ENCODE data around the gene TBCE.
"Not testable (repeated sequence)": the region's sequence is repeated elsewhere in the genome, so short reads cannot be mapped to it uniquely, and the experiment has no call there.

Gene TBCE

DNA sequence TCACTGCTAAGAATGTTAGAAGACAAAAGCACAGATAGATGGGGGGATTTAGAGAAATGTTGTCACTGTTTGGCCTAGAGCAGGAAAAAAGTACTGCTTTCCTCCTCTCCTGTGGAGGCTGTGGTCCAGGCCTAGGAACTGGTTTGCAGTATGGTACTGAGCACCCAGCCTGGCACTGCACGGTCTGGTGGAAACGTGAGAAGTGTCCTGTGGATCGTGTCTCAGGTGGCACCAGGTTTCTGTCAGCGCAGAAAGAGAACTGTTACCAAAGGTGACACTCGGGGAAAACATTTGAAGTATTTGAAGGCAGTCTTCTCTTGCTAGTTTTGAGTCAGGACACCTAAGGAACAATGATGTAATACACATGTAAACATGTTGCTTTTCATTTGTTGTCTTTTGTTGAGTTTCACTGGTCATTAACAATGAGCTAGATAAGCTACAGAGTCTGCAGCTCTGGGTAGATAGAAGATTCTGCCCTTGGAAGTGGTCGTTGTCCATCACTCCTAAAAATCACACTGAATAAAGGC, 74.0 kb downstream of the TBCE start:
- peaks cover 17% of the 10 kb centered on the region for H3K36me3 Mint-ChIP-seq (ENCODE audit: low read depth)
- H3K4me3 Mint-ChIP-seq: no peak overlapping the region
- H3K27me3 Mint-ChIP-seq (ENCODE audit: low read depth): no peaks in the 10 kb centered on the region
- H3K9me3 Mint-ChIP-seq: no peaks in the 10 kb centered on the region
- H3K27ac Mint-ChIP-seq: no peak overlapping the region
- no peaks in the 10 kb centered on the region for H3K4me1 Mint-ChIP-seq (ENCODE audit: low read depth)

DNA sequence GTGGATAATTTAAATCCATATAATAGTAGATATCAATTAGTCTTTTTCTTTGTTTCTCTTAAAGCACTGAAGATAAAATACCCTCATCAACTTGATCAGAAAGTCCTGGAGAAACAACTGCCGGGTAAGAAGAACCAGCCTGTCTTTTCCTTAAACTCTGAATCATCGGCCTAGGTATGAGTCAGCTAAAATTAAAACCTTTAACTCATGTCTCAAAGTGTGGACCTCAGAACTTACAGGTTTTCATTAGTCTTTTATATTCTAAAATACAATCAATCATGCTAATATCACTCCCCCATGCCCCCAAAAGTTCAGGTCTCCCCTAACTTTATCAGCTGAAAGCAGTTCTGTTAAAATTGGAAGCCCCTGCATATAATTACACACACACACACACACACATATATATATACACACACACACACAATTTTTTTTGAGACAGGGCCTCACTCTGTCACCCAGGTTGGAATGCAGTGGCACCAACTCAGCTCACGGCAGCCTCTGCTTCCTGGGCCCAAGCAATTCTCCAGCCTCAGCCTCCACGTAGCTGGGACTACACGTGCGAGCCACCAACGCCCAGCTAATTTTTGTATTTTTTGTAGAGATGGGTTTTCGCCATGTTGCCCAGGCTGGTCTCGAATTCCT, 75.7 kb downstream of the TBCE start:
- Mint-ChIP-seq H3K4me3 (no peak overlapping the region), H3K36me3 (ENCODE audit: low read depth) (peaks cover 17% of the 10 kb centered on the region), H3K9me3 (no peaks in the 10 kb centered on the region), H3K4me1 (ENCODE audit: low read depth) (no peaks in the 10 kb centered on the region), H3K27ac (no peak overlapping the region), H3K27me3 (ENCODE audit: low read depth) (no peaks in the 10 kb centered on the region)

DNA sequence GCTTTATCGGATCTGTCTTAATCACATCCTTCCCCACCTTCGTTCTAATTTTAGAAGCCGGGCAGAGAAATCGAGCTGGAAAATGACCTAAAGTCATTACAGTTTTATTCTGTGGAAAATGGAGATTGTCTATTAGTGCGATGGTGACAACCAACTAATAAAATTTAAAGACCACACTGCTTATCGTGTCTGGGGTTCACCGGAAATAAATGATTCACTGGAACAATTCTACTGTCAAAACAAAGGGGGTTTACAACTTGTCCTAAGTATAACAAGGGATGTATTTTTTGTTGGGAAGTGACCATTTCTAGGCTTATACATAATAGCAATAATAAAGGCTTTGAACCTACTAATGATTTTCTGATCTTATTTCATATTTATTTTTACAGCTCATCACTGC, 81.4 kb downstream of the TBCE start:
- Mint-ChIP-seq H3K4me3 (no peak overlapping the region), H3K4me1 (ENCODE audit: low read depth) (no peaks in the 10 kb centered on the region), H3K9me3 (no peaks in the 10 kb centered on the region), H3K27ac (no peak overlapping the region), H3K27me3 (ENCODE audit: low read depth) (no peaks in the 10 kb centered on the region), H3K36me3 (ENCODE audit: low read depth) (peaks cover 12% of the 10 kb centered on the region)

DNA sequence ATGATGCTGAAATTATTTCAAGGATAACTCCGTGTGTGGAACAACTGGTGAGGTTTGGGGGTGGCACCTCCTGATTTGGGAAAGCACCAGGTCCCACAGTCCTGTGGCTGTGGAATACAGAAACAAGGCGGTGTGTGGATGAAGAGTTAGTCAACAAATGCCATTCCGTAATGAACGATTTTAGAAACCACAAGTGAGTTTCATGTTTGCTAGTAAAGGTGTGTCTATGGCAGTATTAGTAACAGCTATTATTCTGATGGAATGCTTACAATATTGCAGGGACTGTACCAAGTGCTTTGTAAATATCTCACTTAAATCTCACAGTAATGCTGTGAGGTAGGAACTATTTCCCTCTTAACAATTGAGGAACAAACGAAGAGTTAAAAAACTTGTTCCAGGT, 83.2 kb downstream of the TBCE start:
- no peaks in the 10 kb centered on the region for H3K4me1 Mint-ChIP-seq (ENCODE audit: low read depth)
- H3K4me3 Mint-ChIP-seq: no peak overlapping the region
- H3K27me3 Mint-ChIP-seq (ENCODE audit: low read depth): no peaks in the 10 kb centered on the region
- no peaks in the 10 kb centered on the region for H3K9me3 Mint-ChIP-seq
- no peak overlapping the region for H3K27ac Mint-ChIP-seq
- peaks cover 12% of the 10 kb centered on the region for H3K36me3 Mint-ChIP-seq (ENCODE audit: low read depth)

DNA sequence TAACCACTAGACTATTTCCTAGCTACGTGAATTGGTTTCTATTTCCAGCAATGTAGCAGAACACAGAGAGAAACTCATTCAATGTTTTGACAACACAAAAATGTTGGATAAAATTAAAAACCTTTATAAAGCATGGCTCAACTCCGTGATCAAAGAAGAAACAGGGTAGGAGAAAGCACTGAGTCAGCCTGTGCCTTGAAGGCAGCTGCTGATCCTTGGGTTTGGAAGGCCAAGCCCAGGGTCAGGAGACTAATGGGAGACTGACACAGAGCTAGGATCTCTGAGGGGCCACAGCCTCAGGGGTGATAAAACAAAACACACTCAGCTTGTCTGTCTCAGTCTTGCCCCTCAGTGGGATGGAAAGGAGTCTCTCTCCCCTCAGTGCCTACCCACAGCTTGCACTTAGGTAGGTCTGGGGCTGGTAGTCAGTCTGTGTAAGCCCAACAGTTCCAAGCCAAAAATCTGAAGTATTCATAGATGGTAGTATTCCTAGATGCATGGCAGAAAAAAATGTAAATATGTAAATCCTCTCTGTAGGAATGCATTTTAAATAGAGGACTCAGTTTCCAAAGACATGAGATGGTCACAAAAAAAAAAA, 83.8 kb downstream of the TBCE start:
- H3K9me3 Mint-ChIP-seq: no peaks in the 10 kb centered on the region
- no peak overlapping the region for H3K4me3 Mint-ChIP-seq

DNA sequence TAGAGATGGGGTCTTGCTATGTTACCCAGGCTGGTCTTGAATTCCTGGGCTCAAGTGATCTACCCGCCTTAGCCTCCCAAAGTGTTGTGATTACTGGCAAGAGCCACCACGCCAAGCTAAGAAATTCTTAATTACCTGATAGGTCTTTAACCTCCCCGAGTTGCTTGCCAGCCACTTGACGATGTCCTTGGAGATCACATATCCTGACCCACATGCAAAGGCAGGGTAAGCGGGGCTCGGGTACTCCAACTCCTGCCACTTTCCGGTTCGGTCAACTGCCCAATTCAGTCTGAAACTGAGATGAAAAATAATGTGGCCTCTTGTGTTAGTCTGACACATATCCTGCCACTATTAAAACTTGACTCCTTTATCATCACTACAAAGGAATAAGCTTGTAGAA, 86.8 kb downstream of the TBCE start:
- H3K27ac Mint-ChIP-seq: no peak overlapping the region
- H3K27me3 Mint-ChIP-seq (ENCODE audit: low read depth): no peaks in the 10 kb centered on the region
- H3K4me1 Mint-ChIP-seq (ENCODE audit: low read depth): no peaks in the 10 kb centered on the region
- no peak overlapping the region for H3K4me3 Mint-ChIP-seq
- peaks cover 8% of the 10 kb centered on the region for H3K36me3 Mint-ChIP-seq (ENCODE audit: low read depth)
- H3K9me3 Mint-ChIP-seq: no peaks in the 10 kb centered on the region

More for the DNA sequence above, 83.8 kb downstream of the TBCE start:
- Mint-ChIP-seq H3K27ac (no peak overlapping the region), H3K27me3 (ENCODE audit: low read depth) (no peaks in the 10 kb centered on the region), H3K4me1 (ENCODE audit: low read depth) (no peaks in the 10 kb centered on the region), H3K36me3 (ENCODE audit: low read depth) (peaks cover 12% of the 10 kb centered on the region)

DNA sequence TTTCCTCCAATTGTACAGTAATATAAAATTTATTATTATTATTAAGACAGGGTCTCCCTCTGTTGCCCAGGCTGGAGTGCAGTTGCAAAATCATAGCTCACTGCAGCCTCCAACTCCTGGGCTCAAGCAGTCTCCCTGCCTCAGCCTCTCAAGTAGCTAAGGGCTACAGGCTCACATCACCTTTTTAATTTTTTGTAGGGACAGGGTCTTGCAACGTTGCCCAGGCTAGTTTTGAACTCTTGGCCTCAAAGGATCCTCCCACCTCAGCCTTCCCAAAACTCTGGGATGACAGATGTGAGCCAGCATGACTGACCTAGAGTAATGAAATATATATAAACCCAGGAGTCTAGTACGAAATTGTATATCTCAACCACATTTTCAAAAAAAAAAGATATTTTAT, 87.9 kb downstream of the TBCE start:
- peaks cover 3% of the 10 kb centered on the region for H3K36me3 Mint-ChIP-seq (ENCODE audit: low read depth)
- H3K27ac Mint-ChIP-seq: no peak overlapping the region
- no peaks in the 10 kb centered on the region for H3K4me1 Mint-ChIP-seq (ENCODE audit: low read depth)
- H3K27me3 Mint-ChIP-seq (ENCODE audit: low read depth): no peaks in the 10 kb centered on the region
- H3K4me3 Mint-ChIP-seq: no peak overlapping the region
- no peaks in the 10 kb centered on the region for H3K9me3 Mint-ChIP-seq

DNA sequence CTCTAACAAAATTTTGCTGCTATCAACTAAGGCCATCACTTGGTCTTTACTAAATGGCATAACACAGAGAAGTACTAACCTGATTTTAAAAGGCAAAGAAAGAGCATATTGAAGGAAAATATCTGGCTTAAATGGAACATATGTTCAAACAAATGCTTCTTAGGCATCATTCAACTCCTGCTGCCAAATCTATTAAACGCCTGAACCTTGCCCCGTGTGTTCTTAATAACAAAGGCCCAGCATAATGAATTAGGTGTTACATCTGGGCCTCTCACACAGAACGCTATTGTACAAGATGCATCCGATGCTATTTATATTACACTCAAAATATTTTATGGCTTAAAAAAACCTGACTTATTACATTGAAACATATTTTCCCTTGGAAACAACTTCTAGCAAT, 88.6 kb downstream of the TBCE start:
- Mint-ChIP-seq H3K36me3 (ENCODE audit: low read depth) (no peaks in the 10 kb centered on the region), H3K27ac (no peak overlapping the region), H3K4me3 (no peak overlapping the region), H3K9me3 (no peaks in the 10 kb centered on the region), H3K4me1 (ENCODE audit: low read depth) (no peaks in the 10 kb centered on the region), H3K27me3 (ENCODE audit: low read depth) (no peaks in the 10 kb centered on the region)

DNA sequence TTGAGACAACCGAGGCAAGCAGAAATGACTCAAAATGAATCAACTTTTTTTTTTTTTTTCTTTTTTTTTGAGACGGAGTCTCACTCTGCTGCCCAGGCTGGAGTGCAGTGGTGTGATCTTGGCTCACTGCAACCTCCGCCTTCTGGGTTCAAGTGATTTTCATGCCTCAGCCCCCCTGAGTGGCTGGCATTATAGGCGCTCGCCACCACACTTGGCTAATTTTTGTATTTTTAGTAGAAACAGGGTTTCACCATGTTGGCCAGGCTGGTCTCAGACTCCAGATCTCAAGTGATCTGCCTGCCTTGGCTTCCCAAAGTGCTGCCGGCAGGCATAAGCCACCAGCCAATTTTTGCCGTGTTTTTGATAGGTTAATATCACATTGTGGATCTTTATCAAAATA, 90.6 kb downstream of the TBCE start:
- H3K4me3 Mint-ChIP-seq; H3K9me3 Mint-ChIP-seq; H3K27me3 Mint-ChIP-seq (ENCODE audit: low read depth); H3K27ac Mint-ChIP-seq; H3K4me1 Mint-ChIP-seq (ENCODE audit: low read depth); H3K36me3 Mint-ChIP-seq (ENCODE audit: low read depth): not testable (repeated sequence)

DNA sequence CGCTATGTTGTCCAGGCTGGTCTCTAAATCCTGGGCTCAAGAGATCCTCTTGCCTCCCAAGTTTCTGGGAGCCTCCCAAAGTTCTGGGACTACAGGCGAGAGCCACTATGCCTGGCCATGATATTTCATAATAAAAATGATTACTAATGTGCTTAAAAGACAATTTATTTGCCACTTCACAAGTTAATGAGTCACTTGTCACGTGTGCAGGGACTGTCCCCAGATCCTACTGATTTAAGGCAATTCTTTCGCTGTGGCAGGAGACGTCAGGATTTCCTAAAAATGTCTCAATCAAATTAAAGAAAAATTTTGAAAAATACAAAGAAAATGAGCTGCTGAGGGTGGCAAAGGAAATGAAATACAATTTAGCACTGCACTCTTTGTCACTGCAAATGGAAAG, 93.5 kb downstream of the TBCE start:
- H3K27ac Mint-ChIP-seq: no peak overlapping the region
- no peak overlapping the region for H3K4me3 Mint-ChIP-seq
- H3K4me1 Mint-ChIP-seq (ENCODE audit: low read depth): peaks cover 10% of the 10 kb centered on the region
- no peaks in the 10 kb centered on the region for H3K9me3 Mint-ChIP-seq
- H3K27me3 Mint-ChIP-seq (ENCODE audit: low read depth): no peaks in the 10 kb centered on the region
- H3K36me3 Mint-ChIP-seq (ENCODE audit: low read depth): peaks cover 3% of the 10 kb centered on the region

DNA sequence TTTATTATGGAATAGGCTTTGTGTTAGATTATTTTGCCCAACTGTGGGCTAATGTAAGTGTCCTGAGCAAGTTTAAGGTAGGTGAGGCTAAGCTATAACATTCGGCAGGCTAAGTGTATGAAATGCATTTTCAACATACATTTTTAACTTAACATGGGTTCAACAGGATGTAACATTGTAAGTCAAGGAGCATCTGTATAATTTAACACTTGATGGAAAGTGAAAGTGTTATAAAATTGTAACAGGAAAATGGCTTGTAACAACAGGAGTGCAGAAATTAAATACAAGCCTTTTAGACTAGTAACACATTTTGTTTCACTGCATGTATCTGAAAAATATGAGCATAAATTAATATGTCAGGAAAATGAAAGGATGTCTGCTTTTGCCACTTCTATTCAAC, 94.7 kb downstream of the TBCE start:
- Mint-ChIP-seq H3K4me3 (peak overlapping the region; percentile 5), H3K27ac (peak overlapping the region; percentile 24), H3K36me3 (ENCODE audit: low read depth) (peaks cover 3% of the 10 kb centered on the region), H3K27me3 (ENCODE audit: low read depth) (no peaks in the 10 kb centered on the region), H3K4me1 (ENCODE audit: low read depth) (peaks cover 10% of the 10 kb centered on the region), H3K9me3 (no peaks in the 10 kb centered on the region)

DNA sequence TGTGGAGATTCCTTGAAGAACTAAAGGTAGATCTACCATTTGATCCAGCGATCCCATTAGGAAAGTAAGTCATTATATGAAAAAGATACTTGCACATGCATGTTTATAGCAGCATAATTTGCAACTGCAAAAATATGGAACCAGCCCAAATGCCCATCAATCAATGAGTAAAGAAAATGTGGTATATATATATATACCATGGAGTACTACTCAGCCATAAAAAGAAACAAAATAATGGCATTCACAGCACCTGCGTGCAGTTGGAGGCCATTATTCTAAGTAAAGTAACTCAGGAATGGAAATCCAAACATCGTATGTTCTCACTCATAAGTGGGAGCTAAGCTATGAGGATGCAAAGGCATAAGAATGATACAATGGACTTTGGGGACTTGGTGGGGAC, 95.6 kb downstream of the TBCE start:
- H3K36me3 Mint-ChIP-seq (ENCODE audit: low read depth); H3K4me3 Mint-ChIP-seq; H3K27ac Mint-ChIP-seq; H3K27me3 Mint-ChIP-seq (ENCODE audit: low read depth); H3K9me3 Mint-ChIP-seq: not testable (repeated sequence)
- H3K4me1 Mint-ChIP-seq (ENCODE audit: low read depth): peaks cover 10% of the 10 kb centered on the region

DNA sequence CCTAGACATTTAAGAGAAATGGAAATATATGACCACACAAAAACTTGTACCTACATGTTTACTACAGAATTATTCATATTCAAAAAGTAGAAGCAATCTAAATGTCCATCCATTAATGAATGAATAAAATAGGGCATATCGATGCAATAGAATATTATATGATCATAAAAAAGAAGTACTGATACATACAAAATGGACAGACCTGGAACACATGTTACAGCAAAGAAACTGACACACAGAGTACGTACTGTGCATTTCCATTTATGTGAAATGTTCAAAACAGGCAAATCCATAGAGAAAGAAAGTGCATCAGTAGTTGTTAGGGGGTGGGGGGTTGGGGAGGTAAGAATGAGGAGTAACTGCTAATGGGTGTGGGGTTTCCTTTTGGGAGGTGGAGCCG, 97.8 kb downstream of the TBCE start:
- no peaks in the 10 kb centered on the region for H3K27me3 Mint-ChIP-seq (ENCODE audit: low read depth)
- peaks cover 6% of the 10 kb centered on the region for H3K36me3 Mint-ChIP-seq (ENCODE audit: low read depth)
- H3K9me3 Mint-ChIP-seq: no peaks in the 10 kb centered on the region
- H3K27ac Mint-ChIP-seq: no peak overlapping the region
- H3K4me3 Mint-ChIP-seq: no peak overlapping the region
- H3K4me1 Mint-ChIP-seq (ENCODE audit: low read depth): peaks cover 10% of the 10 kb centered on the region

DNA sequence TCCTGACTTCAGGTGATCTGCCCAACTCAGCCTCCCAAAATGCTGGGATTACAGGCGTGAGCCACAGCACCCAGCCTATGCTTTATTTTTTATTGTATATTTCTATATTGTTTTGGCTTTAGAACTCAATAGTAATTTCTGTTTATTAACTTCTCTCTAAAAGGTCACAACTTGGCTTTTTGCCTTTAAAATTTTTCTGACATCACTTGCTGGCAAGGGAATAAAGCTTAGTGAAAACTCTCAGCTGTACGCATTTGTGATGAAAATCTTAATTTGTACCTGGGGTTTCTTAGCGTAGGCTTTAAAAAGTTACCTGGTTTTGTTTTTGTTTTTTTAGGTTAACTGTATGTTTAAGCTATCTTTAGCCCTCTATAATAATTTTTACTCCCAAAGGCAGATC, 100.8 kb downstream of the TBCE start:
- no peak overlapping the region for H3K4me3 Mint-ChIP-seq
- H3K27me3 Mint-ChIP-seq (ENCODE audit: low read depth): no peaks in the 10 kb centered on the region
- no peak overlapping the region for H3K27ac Mint-ChIP-seq
- H3K36me3 Mint-ChIP-seq (ENCODE audit: low read depth): peaks cover 6% of the 10 kb centered on the region
- H3K4me1 Mint-ChIP-seq (ENCODE audit: low read depth): peaks cover 2% of the 10 kb centered on the region
- H3K9me3 Mint-ChIP-seq: no peaks in the 10 kb centered on the region

DNA sequence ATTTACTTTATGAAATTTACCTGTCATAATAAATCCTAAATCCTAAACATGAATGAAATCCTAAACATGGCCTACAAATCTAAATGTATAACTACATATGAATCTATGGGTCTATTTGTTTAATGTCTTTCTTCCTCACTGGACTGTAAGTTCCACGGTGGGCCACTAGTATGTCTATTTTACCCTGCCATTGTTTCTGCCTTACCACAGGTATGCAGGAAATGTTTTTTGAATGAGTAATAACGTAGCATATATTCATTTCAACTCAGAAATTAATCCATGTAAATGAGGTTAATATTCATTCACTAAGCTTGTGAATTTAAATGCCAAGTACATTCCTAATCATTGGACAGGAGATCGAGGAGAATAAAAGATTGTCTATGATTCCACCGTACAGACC, 101.7 kb downstream of the TBCE start:
- no peak overlapping the region for H3K4me3 Mint-ChIP-seq
- no peaks in the 10 kb centered on the region for H3K9me3 Mint-ChIP-seq
- peaks cover 2% of the 10 kb centered on the region for H3K4me1 Mint-ChIP-seq (ENCODE audit: low read depth)
- H3K27ac Mint-ChIP-seq: no peak overlapping the region
- H3K36me3 Mint-ChIP-seq (ENCODE audit: low read depth): peaks cover 6% of the 10 kb centered on the region
- no peaks in the 10 kb centered on the region for H3K27me3 Mint-ChIP-seq (ENCODE audit: low read depth)
